Measurements from ENCODE around the gene ZBTB16.

DNA sequence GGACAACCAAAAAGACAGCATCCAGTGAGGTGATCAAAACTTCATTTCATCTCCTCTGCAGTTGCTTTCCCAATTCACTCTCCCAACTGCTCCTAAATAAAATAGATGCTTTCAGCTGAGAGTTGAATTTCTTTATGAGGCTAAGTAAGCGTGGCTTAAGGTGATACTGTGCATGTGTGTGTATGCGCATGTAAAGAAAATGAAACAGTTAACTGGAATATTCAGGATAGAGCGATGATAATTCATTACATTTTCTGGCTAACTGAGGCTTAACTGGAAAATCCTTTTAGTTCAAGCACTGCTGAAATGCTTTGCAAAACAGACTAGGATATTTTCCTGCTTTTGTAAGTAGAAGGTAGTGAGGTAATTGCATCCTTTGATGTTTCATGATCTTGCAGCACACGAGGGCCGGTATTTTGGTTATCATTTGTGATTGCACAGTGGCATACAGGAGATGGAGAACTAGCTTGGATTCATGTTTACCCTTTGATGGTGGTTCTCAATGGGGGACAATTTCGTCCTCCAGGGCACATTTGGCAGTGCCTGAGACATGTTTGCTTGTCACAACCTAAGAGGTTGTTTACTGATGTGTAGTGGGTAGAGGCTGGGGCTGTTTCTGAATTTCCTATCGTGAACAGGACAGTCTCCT is 71.2 kb downstream of the ZBTB16 start:
- TF ChIP-seq, protein P1, sequence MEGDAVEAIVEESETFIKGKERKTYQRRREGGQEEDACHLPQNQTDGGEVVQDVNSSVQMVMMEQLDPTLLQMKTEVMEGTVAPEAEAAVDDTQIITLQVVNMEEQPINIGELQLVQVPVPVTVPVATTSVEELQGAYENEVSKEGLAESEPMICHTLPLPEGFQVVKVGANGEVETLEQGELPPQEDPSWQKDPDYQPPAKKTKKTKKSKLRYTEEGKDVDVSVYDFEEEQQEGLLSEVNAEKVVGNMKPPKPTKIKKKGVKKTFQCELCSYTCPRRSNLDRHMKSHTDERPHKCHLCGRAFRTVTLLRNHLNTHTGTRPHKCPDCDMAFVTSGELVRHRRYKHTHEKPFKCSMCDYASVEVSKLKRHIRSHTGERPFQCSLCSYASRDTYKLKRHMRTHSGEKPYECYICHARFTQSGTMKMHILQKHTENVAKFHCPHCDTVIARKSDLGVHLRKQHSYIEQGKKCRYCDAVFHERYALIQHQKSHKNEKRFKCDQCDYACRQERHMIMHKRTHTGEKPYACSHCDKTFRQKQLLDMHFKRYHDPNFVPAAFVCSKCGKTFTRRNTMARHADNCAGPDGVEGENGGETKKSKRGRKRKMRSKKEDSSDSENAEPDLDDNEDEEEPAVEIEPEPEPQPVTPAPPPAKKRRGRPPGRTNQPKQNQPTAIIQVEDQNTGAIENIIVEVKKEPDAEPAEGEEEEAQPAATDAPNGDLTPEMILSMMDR (IDR thresholded peaks at IDR 0.05), result no peak
- TF ChIP-seq SIN3A (IDR thresholded peaks at IDR 0.05; ENCODE audit: borderline replicate concordance, insufficient read depth, low read depth, low read length), result no peak

Data from Panc1 (cell line).